Measurements from ENCODE around the gene HHAT. TPM values are rescaled to one million over a fixed set of nuclear protein-coding genes. Genes with fewer than 3 reads are reported as not detected.
"Not testable (repeated sequence)": the region's sequence is repeated elsewhere in the genome, so short reads cannot be mapped to it uniquely, and the experiment has no call there.

HHAT gene
- total RNA-seq, 1 donor from 2014 or later, result 6.9 TPM

DNA sequence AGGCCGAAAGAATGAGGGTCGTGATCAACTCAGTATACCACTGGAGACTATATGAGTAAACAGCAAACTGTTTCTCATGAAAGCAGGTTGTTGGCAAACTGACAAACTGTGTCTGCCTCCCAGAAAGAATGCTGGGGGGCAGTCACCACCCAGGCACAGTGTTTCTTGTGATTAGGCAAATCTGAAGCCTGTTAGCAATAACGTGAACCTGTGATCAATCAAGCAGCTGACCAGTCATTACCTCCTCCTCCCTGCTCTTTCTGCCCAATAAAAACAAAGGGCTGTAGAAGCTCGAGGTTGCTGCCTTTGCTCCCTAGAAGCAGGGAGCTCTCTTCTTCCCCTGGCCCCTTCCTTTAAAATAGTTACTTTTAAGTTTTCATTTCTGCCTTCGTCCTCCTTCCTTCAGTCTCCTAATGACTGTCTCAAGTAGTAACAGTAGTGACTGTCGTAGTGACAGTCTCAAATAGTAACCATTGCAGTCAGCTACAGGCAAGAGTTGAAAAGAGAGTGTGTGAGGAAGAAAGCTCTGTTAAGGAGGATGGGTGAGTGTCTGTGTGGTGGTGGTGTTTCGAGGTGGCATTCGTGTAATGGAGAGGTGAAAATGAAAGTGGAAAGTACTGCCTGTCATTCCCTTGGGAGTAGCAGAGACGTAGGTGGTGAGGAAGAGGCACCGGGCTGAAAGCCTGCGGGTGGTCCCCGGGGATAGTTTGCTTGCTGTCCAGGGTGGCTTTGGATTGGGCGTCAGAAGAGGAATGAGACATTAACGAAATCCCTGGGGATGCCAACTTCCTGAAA, 14.5 kb downstream of the HHAT start:
- Mint-ChIP-seq H3K4me1 (no peaks in the 10 kb centered on the region), H3K27me3 (ENCODE audit: low read depth) (no peaks in the 10 kb centered on the region), H3K36me3 (ENCODE audit: low read depth) (no peaks in the 10 kb centered on the region), H3K4me3 (no peak overlapping the region), H3K27ac (ENCODE audit: unreplicated experiment) (no peak overlapping the region), H3K9me3 (no peaks in the 10 kb centered on the region)
- TF ChIP-seq, protein P1, sequence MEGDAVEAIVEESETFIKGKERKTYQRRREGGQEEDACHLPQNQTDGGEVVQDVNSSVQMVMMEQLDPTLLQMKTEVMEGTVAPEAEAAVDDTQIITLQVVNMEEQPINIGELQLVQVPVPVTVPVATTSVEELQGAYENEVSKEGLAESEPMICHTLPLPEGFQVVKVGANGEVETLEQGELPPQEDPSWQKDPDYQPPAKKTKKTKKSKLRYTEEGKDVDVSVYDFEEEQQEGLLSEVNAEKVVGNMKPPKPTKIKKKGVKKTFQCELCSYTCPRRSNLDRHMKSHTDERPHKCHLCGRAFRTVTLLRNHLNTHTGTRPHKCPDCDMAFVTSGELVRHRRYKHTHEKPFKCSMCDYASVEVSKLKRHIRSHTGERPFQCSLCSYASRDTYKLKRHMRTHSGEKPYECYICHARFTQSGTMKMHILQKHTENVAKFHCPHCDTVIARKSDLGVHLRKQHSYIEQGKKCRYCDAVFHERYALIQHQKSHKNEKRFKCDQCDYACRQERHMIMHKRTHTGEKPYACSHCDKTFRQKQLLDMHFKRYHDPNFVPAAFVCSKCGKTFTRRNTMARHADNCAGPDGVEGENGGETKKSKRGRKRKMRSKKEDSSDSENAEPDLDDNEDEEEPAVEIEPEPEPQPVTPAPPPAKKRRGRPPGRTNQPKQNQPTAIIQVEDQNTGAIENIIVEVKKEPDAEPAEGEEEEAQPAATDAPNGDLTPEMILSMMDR (conservative IDR thresholded peaks at IDR 0.05), result no peak
- DNase-seq (ENCODE audit: low read depth, low spot score), result no peak

DNA sequence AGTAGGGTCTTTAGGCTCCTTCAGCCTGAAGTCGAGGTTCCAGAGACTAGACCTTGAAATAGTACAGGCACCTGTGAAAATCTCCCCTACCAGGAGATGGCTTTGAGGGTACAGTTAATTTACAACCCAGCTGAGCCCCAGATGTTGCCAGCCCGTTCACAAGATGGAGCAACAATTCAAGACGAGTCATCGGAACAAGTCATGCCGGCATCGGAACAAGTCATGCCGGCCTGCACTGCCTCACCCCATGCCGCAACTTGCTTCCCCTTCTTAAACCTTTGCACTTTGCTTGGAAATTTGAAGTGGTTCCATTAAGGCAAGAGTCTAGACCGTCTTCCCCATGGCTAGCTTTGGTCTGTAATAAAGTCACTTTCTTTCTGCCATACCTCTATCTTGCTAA, 16.0 kb downstream of the HHAT start:
- Mint-ChIP-seq H3K9me3 (no peaks in the 10 kb centered on the region), H3K27me3 (ENCODE audit: low read depth) (no peaks in the 10 kb centered on the region), H3K4me3 (no peak overlapping the region), H3K4me1 (no peaks in the 10 kb centered on the region), H3K27ac (ENCODE audit: unreplicated experiment) (no peak overlapping the region), H3K36me3 (ENCODE audit: low read depth) (peaks cover 4% of the 10 kb centered on the region)
- TF ChIP-seq, protein P1 (conservative IDR thresholded peaks at IDR 0.05), result no peak
- no peak for DNase-seq (ENCODE audit: low read depth, low spot score)

DNA sequence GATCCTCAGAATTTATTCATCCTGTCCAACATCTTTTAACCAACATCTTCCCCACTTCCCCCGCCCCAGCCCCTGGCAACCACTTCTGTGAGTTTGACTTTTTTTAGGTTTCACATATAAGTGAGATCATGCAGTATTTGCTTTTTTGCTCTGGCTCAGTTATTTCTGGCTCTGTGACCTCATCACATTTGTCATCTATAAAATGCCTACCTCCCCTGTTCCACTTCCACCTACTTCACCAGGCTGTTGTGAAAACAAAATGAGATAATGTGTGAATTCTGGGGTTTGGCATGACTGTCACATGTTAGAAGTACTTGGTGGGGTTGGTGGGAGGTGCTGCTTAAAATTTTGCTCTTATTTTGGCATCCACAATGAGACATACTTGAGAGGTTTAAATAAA, 18.4 kb downstream of the HHAT start:
- TF ChIP-seq, protein P1 (conservative IDR thresholded peaks at IDR 0.05), result no peak
- Mint-ChIP-seq H3K27ac (ENCODE audit: unreplicated experiment) (no peak overlapping the region), H3K27me3 (ENCODE audit: low read depth) (no peaks in the 10 kb centered on the region), H3K4me1 (no peaks in the 10 kb centered on the region), H3K36me3 (ENCODE audit: low read depth) (peaks cover 11% of the 10 kb centered on the region), H3K4me3 (no peak overlapping the region), H3K9me3 (no peaks in the 10 kb centered on the region)
- DNase-seq (ENCODE audit: low read depth, low spot score), result no peak

DNA sequence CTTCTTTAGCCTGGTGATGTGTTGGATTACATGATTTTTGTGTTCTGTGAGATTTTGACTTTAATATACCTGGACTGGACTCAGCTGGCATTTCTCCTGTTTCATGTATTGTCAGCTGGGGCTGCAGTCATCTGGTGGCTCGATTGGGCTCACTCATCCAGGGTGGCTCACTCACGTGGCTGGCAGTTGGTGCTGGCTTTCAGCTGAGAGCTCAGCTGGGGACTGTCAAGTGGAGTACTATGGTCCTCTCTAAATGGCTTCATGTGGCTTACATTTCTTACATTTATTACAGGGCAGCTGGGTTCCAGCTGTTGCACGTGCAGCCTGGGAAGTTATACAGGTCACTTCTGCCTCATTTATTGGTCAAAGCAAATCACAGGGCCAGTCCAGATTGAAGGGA, 22.8 kb downstream of the HHAT start:
- Mint-ChIP-seq H3K4me1 (no peaks in the 10 kb centered on the region), H3K27ac (ENCODE audit: unreplicated experiment) (no peak overlapping the region), H3K9me3 (no peaks in the 10 kb centered on the region), H3K27me3 (ENCODE audit: low read depth) (no peaks in the 10 kb centered on the region), H3K4me3 (no peak overlapping the region), H3K36me3 (ENCODE audit: low read depth) (peaks cover 11% of the 10 kb centered on the region)
- DNase-seq (ENCODE audit: low read depth, low spot score), result no peak
- TF ChIP-seq, protein P1 (conservative IDR thresholded peaks at IDR 0.05), result no peak

DNA sequence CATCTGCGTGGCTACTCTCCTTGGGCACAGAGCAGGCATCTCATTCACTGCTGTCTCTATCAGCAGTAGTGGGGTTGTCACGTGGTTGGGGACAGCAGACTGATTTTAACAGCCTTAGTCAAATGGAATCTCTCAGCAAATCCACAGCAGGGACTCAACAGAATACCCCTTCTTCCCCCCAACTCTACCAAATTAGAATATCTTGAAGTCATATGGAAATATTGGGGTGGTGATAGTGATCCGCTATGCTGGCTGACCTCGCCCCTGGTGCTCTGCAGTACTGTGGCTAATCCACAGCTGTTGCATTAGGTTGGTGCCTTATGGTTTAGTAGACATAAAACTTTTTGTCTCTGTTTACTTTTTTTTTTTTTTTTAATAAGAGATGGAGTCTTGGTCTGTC, 23.9 kb downstream of the HHAT start:
- H3K4me1 Mint-ChIP-seq, result no peaks in the 10 kb centered on the region
- H3K9me3 Mint-ChIP-seq, result no peaks in the 10 kb centered on the region
- H3K4me3 Mint-ChIP-seq, result no peak overlapping the region
- no peak overlapping the region for H3K27ac Mint-ChIP-seq (ENCODE audit: unreplicated experiment)
- no peaks in the 10 kb centered on the region for H3K27me3 Mint-ChIP-seq (ENCODE audit: low read depth)
- TF ChIP-seq, protein P1 (conservative IDR thresholded peaks at IDR 0.05), result no peak
- H3K36me3 Mint-ChIP-seq (ENCODE audit: low read depth), result peaks cover 11% of the 10 kb centered on the region
- DNase-seq (ENCODE audit: low read depth, low spot score), result no peak

DNA sequence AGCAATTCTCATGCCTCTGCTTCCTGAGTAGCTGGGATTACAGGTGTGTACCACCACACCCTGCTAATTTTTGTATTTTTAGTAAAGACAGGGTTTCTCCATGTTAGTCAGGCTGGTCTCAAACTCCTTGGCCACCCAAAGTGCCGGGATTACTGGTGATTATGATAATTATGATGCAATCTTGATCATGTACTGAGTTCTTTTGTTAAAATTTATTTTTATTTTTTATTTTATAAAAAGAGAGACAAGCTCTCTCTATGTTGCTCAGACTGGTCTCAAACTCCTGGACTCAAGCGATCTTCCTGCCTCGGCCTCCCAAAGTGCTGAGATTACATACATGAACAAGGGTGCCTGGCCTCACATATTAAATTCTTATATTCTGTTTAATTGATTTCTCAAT, 25.6 kb downstream of the HHAT start:
- DNase-seq (ENCODE audit: low read depth, low spot score); H3K27ac Mint-ChIP-seq (ENCODE audit: unreplicated experiment); H3K4me3 Mint-ChIP-seq; H3K9me3 Mint-ChIP-seq; H3K36me3 Mint-ChIP-seq (ENCODE audit: low read depth); H3K4me1 Mint-ChIP-seq; H3K27me3 Mint-ChIP-seq (ENCODE audit: low read depth): not testable (repeated sequence)

Measured in neural crest cell (in vitro differentiated cells).